HEK293 (cell line): ENCODE measurements around the gene KIF26B.

Experiments
- CTCF ChIA-PET: fragments of 350-600 bp; formaldehyde crosslinking; extraction: SDS; loops from one replicate; lab custom pipeline; 2021; ENCODE audit warnings: antibody characterized with exemption; lab: Yijun Ruan, JAX
- POLR2A ChIA-PET: fragments of 300-600 bp; formaldehyde crosslinking; extraction: SDS; loops from one replicate; lab custom pipeline; 2020; ENCODE audit warnings: antibody characterized with exemption, inconsistent platforms; lab: Yijun Ruan, JAX
- H3K27ac ChIP-seq: fragments of 200-500 bp; sonication (Bioruptor generic); 2 replicates; pipeline ENCODE4 v1.5.1; 2014; ENCODE audit warnings: low read depth, low read length, control low read depth, inconsistent platforms; ENCODE audit errors: extremely low read depth
- H3K36me3 ChIP-seq, 2 experiments: fragments of 200-500 bp in 1 of 2; sonication (Bioruptor generic) in 1 of 2; 1 replicate in 1 of 2; 2 replicates in 1 of 2; pipeline ENCODE4 v1.5.1; 2014 to 2017; ENCODE audit warnings: inconsistent platforms in 2 of 2, low read length in 2 of 2; ENCODE audit not compliant: control insufficient read depth in 2 of 2, insufficient read depth in 1 of 2
- H3K4me1 ChIP-seq: fragments of 200-500 bp; sonication (Bioruptor generic); 2 replicates; pipeline ENCODE4 v1.5.1; 2014; ENCODE audit warnings: mild to moderate bottlenecking, low read length, inconsistent platforms; ENCODE audit not compliant: control insufficient read depth, insufficient read depth
- H3K4me3 ChIP-seq: 2 replicates; pipeline ENCODE4 v1.5.1; 2011; ENCODE audit warnings: low read depth, mild to moderate bottlenecking, control low read depth, low read length, moderate library complexity
- H3K9me3 ChIP-seq: fragments of 200-500 bp; sonication (Bioruptor generic); 2 replicates; pipeline ENCODE4 v1.5.1; 2014; ENCODE audit warnings: low read depth, low read length, inconsistent platforms; ENCODE audit not compliant: control insufficient read depth, insufficient read depth
- BCL11B ChIP-seq: fragments of 450-650 bp; formaldehyde crosslinking; IDR thresholded peaks from 2 replicates; pipeline ENCODE4 v1.5.1; 2016; ENCODE audit warnings: low read depth, missing biosample characterization, missing genetic modification characterization
- GLI4 ChIP-seq: fragments of 450-650 bp; formaldehyde crosslinking; IDR thresholded peaks from 2 replicates; pipeline ENCODE4 v1.5.1; 2016; ENCODE audit warnings: missing biosample characterization, missing genetic modification characterization
- GLIS2 ChIP-seq: fragments of 450-650 bp; formaldehyde crosslinking; IDR thresholded peaks from 2 replicates; pipeline ENCODE4 v1.5.1; 2016; ENCODE audit warnings: missing biosample characterization, missing genetic modification characterization
- OSR2 ChIP-seq: fragments of 450-650 bp; formaldehyde crosslinking; IDR thresholded peaks from 2 replicates; pipeline ENCODE4 v1.5.1; 2016; ENCODE audit warnings: missing biosample characterization, missing genetic modification characterization
- ZBTB1 ChIP-seq: fragments of 450-650 bp; formaldehyde crosslinking; IDR thresholded peaks from 2 replicates; pipeline ENCODE4 v1.5.1; 2016; ENCODE audit warnings: missing biosample characterization, missing genetic modification characterization
- ZBTB21 ChIP-seq: fragments of 450-650 bp; formaldehyde crosslinking; IDR thresholded peaks from 2 replicates; pipeline ENCODE4 v1.5.1; 2017; ENCODE audit warnings: missing biosample characterization, missing genetic modification characterization
- ZBTB7A ChIP-seq: fragments of 450-650 bp; formaldehyde crosslinking; IDR thresholded peaks from 2 replicates; pipeline ENCODE4 v1.5.1; 2016; ENCODE audit warnings: low read depth, missing biosample characterization, missing genetic modification characterization
- ZFP41 ChIP-seq: fragments of 450-650 bp; formaldehyde crosslinking; IDR thresholded peaks from 2 replicates; pipeline ENCODE4 v1.5.1; 2016; ENCODE audit warnings: missing biosample characterization, missing genetic modification characterization, borderline replicate concordance
- ZIC2 ChIP-seq: fragments of 450-650 bp; formaldehyde crosslinking; IDR thresholded peaks from 2 replicates; pipeline ENCODE4 v1.5.1; 2016; ENCODE audit warnings: missing biosample characterization, missing genetic modification characterization
- ZNF121 ChIP-seq: fragments of 450-650 bp; formaldehyde crosslinking; IDR thresholded peaks from 2 replicates; pipeline ENCODE4 v1.5.1; 2016; ENCODE audit warnings: missing biosample characterization, missing genetic modification characterization
- ZNF274 ChIP-seq, 2 experiments: fragments of 200-500 bp in 1 of 2; fragments of 450-650 bp in 1 of 2; sonication (Bioruptor generic) in 1 of 2; formaldehyde crosslinking in 1 of 2; IDR thresholded peaks; 2 replicates each; pipeline versions ENCODE4 v1.5.1 to v1.6.1; 2014 to 2016; ENCODE audit warnings: borderline replicate concordance in 1 of 2, inconsistent platforms in 1 of 2, low read length in 1 of 2, missing biosample characterization in 1 of 2, missing genetic modification characterization in 1 of 2
- ZNF354C ChIP-seq: fragments of 450-650 bp; formaldehyde crosslinking; IDR thresholded peaks from 2 replicates; pipeline ENCODE4 v1.5.1; 2016; ENCODE audit warnings: missing biosample characterization, missing genetic modification characterization, low read depth, borderline replicate concordance
- ZNF394 ChIP-seq: fragments of 450-650 bp; formaldehyde crosslinking; IDR thresholded peaks from 2 replicates; pipeline ENCODE4 v1.5.1; 2016; ENCODE audit warnings: missing biosample characterization, missing genetic modification characterization, mild to moderate bottlenecking, moderate library complexity, borderline replicate concordance
- ZNF544 ChIP-seq: fragments of 450-650 bp; formaldehyde crosslinking; IDR thresholded peaks from 2 replicates; pipeline ENCODE4 v1.5.0; 2017; ENCODE audit warnings: missing biosample characterization, missing genetic modification characterization
- ZNF548 ChIP-seq: fragments of 450-650 bp; formaldehyde crosslinking; IDR thresholded peaks from 2 replicates; pipeline ENCODE4 v1.5.1; 2016; ENCODE audit warnings: missing biosample characterization, missing genetic modification characterization
- ZNF580 ChIP-seq: fragments of 450-650 bp; formaldehyde crosslinking; IDR thresholded peaks from 2 replicates; pipeline ENCODE4 v1.5.1; 2016; ENCODE audit warnings: missing biosample characterization, missing genetic modification characterization
- ZNF660 ChIP-seq: fragments of 450-650 bp; IDR thresholded peaks from 2 replicates; pipeline ENCODE4 v1.5.1; 2018; ENCODE audit warnings: missing biosample characterization, mild to moderate bottlenecking, missing genetic modification characterization
- TF ChIP-seq, protein P1 (sequence below): fragments of 450-650 bp; formaldehyde crosslinking; IDR thresholded peaks from 2 replicates; pipeline ENCODE4 v1.5.1; 2016; ENCODE audit warnings: missing biosample characterization, missing genetic modification characterization
- TF ChIP-seq, protein P2 (sequence below): fragments of 450-650 bp; formaldehyde crosslinking; IDR thresholded peaks from 2 replicates; pipeline ENCODE4 v1.5.1; 2016; ENCODE audit warnings: missing biosample characterization, missing genetic modification characterization, borderline replicate concordance
- TF ChIP-seq, protein P3 (sequence below): fragments of 450-650 bp; formaldehyde crosslinking; IDR thresholded peaks from 2 replicates; pipeline ENCODE4 v1.5.1; 2016; ENCODE audit warnings: missing biosample characterization, missing genetic modification characterization

KIF26B gene

DNA sequence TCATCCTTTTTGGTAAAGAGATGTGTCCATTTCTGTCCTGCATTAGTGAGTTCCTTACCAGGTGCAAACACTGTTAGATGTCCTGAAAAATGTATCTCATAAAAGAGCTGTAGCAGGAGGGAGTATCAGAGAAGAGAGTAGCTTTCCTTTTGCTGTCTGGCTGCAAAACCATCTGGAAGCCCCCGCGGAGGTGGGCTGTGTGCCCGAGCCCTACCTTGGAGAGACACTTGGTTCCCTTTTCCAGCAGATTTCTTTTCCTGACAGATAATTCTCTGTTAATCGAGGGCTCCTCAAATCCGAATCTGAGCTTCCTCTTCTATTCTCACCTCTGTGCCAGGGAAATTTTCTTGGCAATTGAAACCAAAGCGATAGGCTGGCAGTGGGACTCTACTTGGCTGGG is 53.0 kb downstream of the KIF26B start:
- no peaks in the 10 kb centered on the region for H3K9me3 ChIP-seq

GRCh38 chr1:245209658-245210435 is 55.1 kb downstream of the KIF26B start:
- Histone ChIP-seq H3K36me3 (no peaks in the 10 kb centered on the region), H3K4me3 (no peak overlapping the region), H3K4me1 (no peaks in the 10 kb centered on the region), H3K9me3 (no peaks in the 10 kb centered on the region), H3K27ac (no peak overlapping the region)
- peak; percentile 66 for TF ChIP-seq ZIC2
- TF ChIP-seq ZFP41 (tag by site-specific recombination): no peak
- ChIA-PET CTCF (no interaction called here), POLR2A (no interaction called here)

More for the DNA sequence above, 53.0 kb downstream of the KIF26B start:
- no peaks in the 10 kb centered on the region for H3K4me1 ChIP-seq
- TF ChIP-seq ZNF354C (no peak), ZNF548 (no peak), ZNF580 (tag by site-specific recombination) (no peak), GLI4 (tag by site-specific recombination) (no peak), ZBTB7A (tag by site-specific recombination) (no peak), GLIS2 (tag by site-specific recombination) (no peak), OSR2 (tag by site-specific recombination) (no peak), BCL11B (no peak), ZNF660 (tag by site-specific recombination) (no peak)
- TF ChIP-seq, protein P1, sequence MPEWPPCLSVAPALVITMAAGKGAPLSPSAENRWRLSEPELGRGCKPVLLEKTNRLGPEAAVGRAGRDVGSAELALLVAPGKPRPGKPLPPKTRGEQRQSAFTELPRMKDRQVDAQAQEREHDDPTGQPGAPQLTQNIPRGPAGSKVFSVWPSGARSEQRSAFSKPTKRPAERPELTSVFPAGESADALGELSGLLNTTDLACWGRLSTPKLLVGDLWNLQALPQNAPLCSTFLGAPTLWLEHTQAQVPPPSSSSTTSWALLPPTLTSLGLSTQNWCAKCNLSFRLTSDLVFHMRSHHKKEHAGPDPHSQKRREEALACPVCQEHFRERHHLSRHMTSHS: no peak
- TF ChIP-seq, protein P2, sequence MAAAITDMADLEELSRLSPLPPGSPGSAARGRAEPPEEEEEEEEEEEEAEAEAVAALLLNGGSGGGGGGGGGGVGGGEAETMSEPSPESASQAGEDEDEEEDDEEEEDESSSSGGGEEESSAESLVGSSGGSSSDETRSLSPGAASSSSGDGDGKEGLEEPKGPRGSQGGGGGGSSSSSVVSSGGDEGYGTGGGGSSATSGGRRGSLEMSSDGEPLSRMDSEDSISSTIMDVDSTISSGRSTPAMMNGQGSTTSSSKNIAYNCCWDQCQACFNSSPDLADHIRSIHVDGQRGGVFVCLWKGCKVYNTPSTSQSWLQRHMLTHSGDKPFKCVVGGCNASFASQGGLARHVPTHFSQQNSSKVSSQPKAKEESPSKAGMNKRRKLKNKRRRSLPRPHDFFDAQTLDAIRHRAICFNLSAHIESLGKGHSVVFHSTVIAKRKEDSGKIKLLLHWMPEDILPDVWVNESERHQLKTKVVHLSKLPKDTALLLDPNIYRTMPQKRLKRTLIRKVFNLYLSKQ: no peak
- no peak overlapping the region for H3K27ac ChIP-seq
- H3K36me3 ChIP-seq: no peaks in the 10 kb centered on the region
- POLR2A ChIA-PET: no interaction called here
- no peak overlapping the region for H3K4me3 ChIP-seq
- CTCF ChIA-PET: no interaction called here

GRCh38 chr1:245211035-245211749 is 56.4 kb downstream of the KIF26B start:
- POLR2A ChIA-PET: no interaction called here
- H3K4me3 ChIP-seq: no peak overlapping the region
- no peak overlapping the region for H3K27ac ChIP-seq
- TF ChIP-seq ZNF121 (tag by site-specific recombination) (peak; percentile 56; the same call in 1 of the 2 replicates), ZNF544 (tag by site-specific recombination) (no peak)
- no peaks in the 10 kb centered on the region for H3K36me3 ChIP-seq
- no peaks in the 10 kb centered on the region for H3K4me1 ChIP-seq
- CTCF ChIA-PET: no interaction called here
- no peaks in the 10 kb centered on the region for H3K9me3 ChIP-seq

DNA sequence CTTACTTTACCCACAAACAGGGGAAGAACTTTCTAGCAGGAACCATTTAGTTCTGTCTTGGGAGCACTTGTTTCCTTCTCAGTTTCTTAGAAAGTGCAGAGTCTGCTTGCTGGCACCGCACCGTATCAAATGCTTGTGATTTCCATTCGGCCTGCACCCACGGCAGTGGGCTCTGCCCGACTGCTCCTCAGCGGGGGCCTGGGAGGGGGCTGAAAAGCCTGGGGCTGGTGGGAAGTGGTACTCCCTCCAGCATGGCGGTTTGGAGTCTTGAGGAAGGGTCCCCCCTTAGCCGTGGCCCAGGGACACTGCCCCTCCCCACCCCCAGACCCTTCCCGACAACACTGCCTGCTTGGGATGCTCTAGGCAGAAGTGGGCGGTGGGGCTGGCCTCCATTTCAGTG is 57.0 kb downstream of the KIF26B start:
- no peak overlapping the region for H3K27ac ChIP-seq
- H3K4me1 ChIP-seq: no peaks in the 10 kb centered on the region
- H3K36me3 ChIP-seq: no peaks in the 10 kb centered on the region
- CTCF ChIA-PET: no interaction called here
- H3K9me3 ChIP-seq: no peaks in the 10 kb centered on the region
- POLR2A ChIA-PET: no interaction called here
- H3K4me3 ChIP-seq: no peak overlapping the region
- TF ChIP-seq ZBTB1 (tag by site-specific recombination) (no peak), ZBTB7A (tag by site-specific recombination) (no peak), ZNF274 (IDR thresholded peaks at IDR 0.05; ENCODE audit: low read length) (no peak), ZNF274 (tag by site-specific recombination; IDR thresholded peaks at IDR 0.05; ENCODE audit: borderline replicate concordance) (no peak), ZBTB21 (tag by site-specific recombination) (no peak), ZNF394 (tag by site-specific recombination) (no peak)
- TF ChIP-seq, protein P3, sequence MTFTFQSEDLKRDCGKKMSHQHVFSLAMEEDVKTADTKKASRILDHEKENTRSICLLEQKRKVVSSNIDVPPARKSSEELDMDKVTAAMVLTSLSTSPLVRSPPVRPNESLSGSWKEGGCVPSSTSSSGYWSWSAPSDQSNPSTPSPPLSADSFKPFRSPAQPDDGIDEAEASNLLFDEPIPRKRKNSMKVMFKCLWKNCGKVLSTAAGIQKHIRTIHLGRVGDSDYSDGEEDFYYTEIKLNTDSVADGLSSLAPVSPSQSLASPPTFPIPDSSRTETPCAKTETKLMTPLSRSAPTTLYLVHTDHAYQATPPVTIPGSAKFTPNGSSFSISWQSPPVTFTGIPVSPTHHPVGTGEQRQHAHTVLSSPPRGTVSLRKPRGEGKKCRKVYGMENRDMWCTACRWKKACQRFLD: no peak
